Globus pallidus (tissue), 1 donor: Measurements from ENCODE around the gene IAPP.
"Not testable (repeated sequence)": the region's sequence is repeated elsewhere in the genome, so short reads cannot be mapped to it uniquely, and the experiment has no call there.

Experiments
- DNase-seq: peaks from one replicate; pipeline ENCODE4 v3.0.0-alpha.2; 2015; ENCODE audit warnings: low spot score

Gene IAPP

GRCh38 chr12:21379218-21379617, 6.5 kb downstream of the IAPP start:
- no peak for DNase-seq

- DNase-seq: not testable (repeated sequence)
Observed at GRCh38 chr12:21381320-21381719, 8.6 kb downstream of the IAPP start.

- no peak for DNase-seq
Observed at GRCh38 chr12:21384261-21384660, 11.6 kb downstream of the IAPP start.

GRCh38 chr12:21387174-21387573, 14.5 kb downstream of the IAPP start:
- no peak for DNase-seq

GRCh38 chr12:21392384-21392783, 19.7 kb downstream of the IAPP start:
- DNase-seq: no peak

- DNase-seq: not testable (repeated sequence)
Observed at GRCh38 chr12:21394828-21395626, 22.3 kb downstream of the IAPP start.

- no peak for DNase-seq
Observed at GRCh38 chr12:21413369-21414277, 40.9 kb downstream of the IAPP start.

- no peak for DNase-seq
Observed at GRCh38 chr12:21416511-21417121, 43.9 kb downstream of the IAPP start.

GRCh38 chr12:21418398-21418797, 45.7 kb downstream of the IAPP start:
- DNase-seq: not testable (repeated sequence)

GRCh38 chr12:21419009-21419699, 46.5 kb downstream of the IAPP start:
- not testable (repeated sequence) for DNase-seq

GRCh38 chr12:21428241-21428640, 55.5 kb downstream of the IAPP start:
- no peak for DNase-seq
